ENCODE measurements around the gene ZNF79. TPM values are rescaled to one million over a fixed set of nuclear protein-coding genes. Genes with fewer than 3 reads are reported as not detected.

The ZNF79 gene
- total RNA-seq, 6 donors from 2014 or later, result 6.1 to 18.9 (median 9.2) TPM

- TF ChIP-seq POLR2AphosphoS5 (IDR thresholded peaks at IDR 0.05) (no peak), EP300 (IDR thresholded peaks at IDR 0.05) (no peak), POLR2A (IDR thresholded peaks at IDR 0.05) (no peak)
- TF ChIP-seq, protein P1, sequence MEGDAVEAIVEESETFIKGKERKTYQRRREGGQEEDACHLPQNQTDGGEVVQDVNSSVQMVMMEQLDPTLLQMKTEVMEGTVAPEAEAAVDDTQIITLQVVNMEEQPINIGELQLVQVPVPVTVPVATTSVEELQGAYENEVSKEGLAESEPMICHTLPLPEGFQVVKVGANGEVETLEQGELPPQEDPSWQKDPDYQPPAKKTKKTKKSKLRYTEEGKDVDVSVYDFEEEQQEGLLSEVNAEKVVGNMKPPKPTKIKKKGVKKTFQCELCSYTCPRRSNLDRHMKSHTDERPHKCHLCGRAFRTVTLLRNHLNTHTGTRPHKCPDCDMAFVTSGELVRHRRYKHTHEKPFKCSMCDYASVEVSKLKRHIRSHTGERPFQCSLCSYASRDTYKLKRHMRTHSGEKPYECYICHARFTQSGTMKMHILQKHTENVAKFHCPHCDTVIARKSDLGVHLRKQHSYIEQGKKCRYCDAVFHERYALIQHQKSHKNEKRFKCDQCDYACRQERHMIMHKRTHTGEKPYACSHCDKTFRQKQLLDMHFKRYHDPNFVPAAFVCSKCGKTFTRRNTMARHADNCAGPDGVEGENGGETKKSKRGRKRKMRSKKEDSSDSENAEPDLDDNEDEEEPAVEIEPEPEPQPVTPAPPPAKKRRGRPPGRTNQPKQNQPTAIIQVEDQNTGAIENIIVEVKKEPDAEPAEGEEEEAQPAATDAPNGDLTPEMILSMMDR (IDR thresholded peaks at IDR 0.05), result no peak
- no peaks in the 10 kb centered on the region for H3K27me3 ChIP-seq
- DNase-seq, result no peak
- 90 to 97% methylated on average over 11 of the region's 11 CpGs for WGBS, 2 donors
- H3K27ac ChIP-seq, result no peak overlapping the region
- no peaks in the 10 kb centered on the region for H3K4me1 ChIP-seq
- no peaks in the 10 kb centered on the region for H3K9me3 ChIP-seq
- no peak overlapping the region for H3K4me3 ChIP-seq
- peaks cover 0 to 94% (median 47%) of the 10 kb centered on the region in 4 donors for H3K36me3 ChIP-seq
- ATAC-seq (ENCODE audit: low FRiP score in 2 of 2), result no peak
Observed at GRCh38 chr9:127485995-127486394, 61.8 kb downstream of the ZNF79 start.

DNA sequence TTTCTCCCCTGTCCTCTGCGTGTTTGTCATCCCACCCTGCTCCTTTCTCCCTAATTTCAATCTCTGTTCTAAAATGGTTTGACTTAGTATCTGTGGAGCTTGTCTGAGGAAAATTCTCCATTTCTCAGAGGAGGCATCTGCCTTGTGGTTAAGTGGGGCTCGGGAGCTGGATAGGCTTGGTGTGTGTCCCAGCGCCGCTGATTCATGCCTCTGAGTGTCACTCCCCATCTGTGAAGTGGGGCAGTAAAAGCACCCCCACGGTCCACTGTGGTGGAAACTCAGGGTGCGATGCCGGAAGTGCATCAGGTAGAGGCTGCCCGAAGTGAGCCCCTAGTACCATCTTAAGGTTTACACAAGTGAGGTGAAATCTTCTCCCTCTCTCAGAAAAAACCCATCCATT, 64.8 kb downstream of the ZNF79 start:
- Histone ChIP-seq H3K4me1 (no peaks in the 10 kb centered on the region), H3K4me3 (no peak overlapping the region), H3K9me3 (no peaks in the 10 kb centered on the region), H3K27ac (no peak overlapping the region), H3K36me3 (peaks cover 3 to 96% (median 54%) of the 10 kb centered on the region in 4 donors), H3K27me3 (no peaks in the 10 kb centered on the region)
- DNase-seq, result no peak
- ATAC-seq (ENCODE audit: low FRiP score in 2 of 2), result no peak
- TF ChIP-seq, protein P1 (IDR thresholded peaks at IDR 0.05), result no peak
- no peak for TF ChIP-seq POLR2AphosphoS5 (IDR thresholded peaks at IDR 0.05)
- no peak for TF ChIP-seq POLR2A (IDR thresholded peaks at IDR 0.05)
- TF ChIP-seq EP300 (IDR thresholded peaks at IDR 0.05), result no peak
- 93 to 95% methylated on average over 7 to 8 of the region's 8 CpGs for WGBS, 2 donors

GRCh38 chr9:127489471-127490115, 65.4 kb downstream of the ZNF79 start:
- no peak overlapping the region for H3K4me3 ChIP-seq
- TF ChIP-seq POLR2A (IDR thresholded peaks at IDR 0.05) (no peak), POLR2AphosphoS5 (IDR thresholded peaks at IDR 0.05) (no peak), EP300 (IDR thresholded peaks at IDR 0.05) (no peak)
- TF ChIP-seq, protein P1 (IDR thresholded peaks at IDR 0.05), result no peak
- H3K4me1 ChIP-seq, result no peaks in the 10 kb centered on the region
- no peak overlapping the region for H3K27ac ChIP-seq
- ATAC-seq (ENCODE audit: low FRiP score in 2 of 2) (no peak), DNase-seq (peak in 1 of 2 donors; percentile 70)
- no peaks in the 10 kb centered on the region for H3K27me3 ChIP-seq
- H3K36me3 ChIP-seq, result peaks cover 3 to 97% (median 58%) of the 10 kb centered on the region in 4 donors
- 83 to 89% methylated on average over 16 to 22 of the region's 22 CpGs for WGBS, 2 donors
- no peaks in the 10 kb centered on the region for H3K9me3 ChIP-seq

DNA sequence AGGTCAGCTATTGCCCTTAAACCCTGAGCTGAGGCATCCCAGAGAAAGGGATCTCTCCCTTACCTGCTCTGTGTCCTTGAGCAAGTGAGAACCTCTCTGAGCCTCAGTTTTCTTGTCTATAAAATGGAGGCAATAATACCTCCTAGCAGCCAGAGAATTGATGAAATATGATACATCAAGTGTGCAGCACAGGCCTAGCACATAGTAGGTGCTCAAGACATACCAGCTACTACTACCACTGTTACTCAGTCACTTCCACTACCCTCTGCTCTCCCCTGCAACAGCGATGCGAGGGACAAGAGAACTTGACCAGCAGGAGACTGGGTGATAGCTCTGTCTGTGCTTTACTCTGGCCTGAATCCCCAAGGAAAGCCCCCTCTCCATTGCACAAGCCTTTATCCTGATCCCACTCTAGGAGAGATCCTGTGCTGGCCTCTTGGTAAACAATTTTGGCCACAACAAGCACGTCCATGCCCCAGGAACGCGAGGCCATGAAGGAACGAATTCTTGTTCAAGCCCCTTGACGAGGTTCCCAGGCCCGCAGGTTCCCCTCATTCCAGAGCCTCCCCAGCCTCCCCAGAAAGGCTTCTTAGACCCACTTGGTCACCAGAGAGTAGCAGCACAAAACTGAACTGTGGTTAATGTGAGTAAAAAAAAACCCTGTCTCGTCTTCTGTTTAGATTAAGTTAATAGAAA, 66.5 kb downstream of the ZNF79 start:
- Histone ChIP-seq H3K4me1 (peaks cover 5 to 10% (median 7%) of the 10 kb centered on the region in 4 donors), H3K27ac (no peak overlapping the region), H3K27me3 (no peaks in the 10 kb centered on the region), H3K9me3 (no peaks in the 10 kb centered on the region), H3K4me3 (no peak overlapping the region), H3K36me3 (peaks cover 3 to 90% (median 50%) of the 10 kb centered on the region in 4 donors)
- no peak for ATAC-seq (ENCODE audit: low FRiP score in 2 of 2)
- no peak for TF ChIP-seq POLR2A (IDR thresholded peaks at IDR 0.05)
- no peak for TF ChIP-seq EP300 (IDR thresholded peaks at IDR 0.05)
- TF ChIP-seq POLR2AphosphoS5 (IDR thresholded peaks at IDR 0.05), result no peak
- TF ChIP-seq, protein P1 (IDR thresholded peaks at IDR 0.05), result no peak
- no peak for DNase-seq
- WGBS, 2 donors, result 85 to 87% methylated on average over 9 of the region's 9 CpGs

Measured in upper lobe of left lung (tissue), 6 donors.